Activated naive CD8-positive, alpha-beta T cell treated with anti-CD3 and anti-CD28 coated beads, Interleukin-2, amount 10 ng/mL, durations not matched to agents 7 days and 5 days (primary cell): ENCODE data around the gene AKIRIN2. TPM values are rescaled to one million over a fixed set of nuclear protein-coding genes. Genes with fewer than 3 reads are reported as not detected.
"Not testable (repeated sequence)": the region's sequence is repeated elsewhere in the genome, so short reads cannot be mapped to it uniquely, and the experiment has no call there.

Source experiments
- ATAC-seq: fragments of 150-1000 bp; cut with Tn5 transposase; one replicate; pipeline ENCODE4 v1.10.0; 2021; ENCODE audit warnings: low read depth, moderate library complexity
- POLR2A ChIA-PET: fragments of 350-600 bp; sonication (Branson Sonifier 250); formaldehyde crosslinking; loops from one replicate; lab custom pipeline; 2021; ENCODE audit warnings: antibody characterized with exemption; lab: Charles Lee
- DNase-seq: peaks from one replicate; pipeline ENCODE4 v3.0.0; 2021
- H3K27ac Mint-ChIP-seq: one replicate; pipeline ENCODE4 v1.8.0; 2022; ENCODE audit warnings: mild to moderate bottlenecking, mixed read lengths
- H3K27me3 Mint-ChIP-seq: one replicate; pipeline ENCODE4 v1.8.0; 2022; ENCODE audit warnings: mild to moderate bottlenecking, moderate library complexity, mixed read lengths
- H3K36me3 Mint-ChIP-seq: one replicate; pipeline ENCODE4 v1.8.0; 2021; ENCODE audit warnings: mild to moderate bottlenecking, mixed read lengths
- H3K4me1 Mint-ChIP-seq: one replicate; pipeline ENCODE4 v1.8.0; 2021; ENCODE audit warnings: mixed read lengths
- H3K4me3 Mint-ChIP-seq: one replicate; pipeline ENCODE4 v1.8.0; 2022; ENCODE audit warnings: mild to moderate bottlenecking, moderate library complexity, mixed read lengths
- H3K9me3 Mint-ChIP-seq: one replicate; pipeline ENCODE4 v1.8.0; 2021; ENCODE audit warnings: mixed read lengths
- total RNA-seq, 2 experiments: library from RNA; stranded (reverse); gene quantifications; one replicate each; pipeline ENCODE4 v1.2.3, GENCODE V29; 2021

Gene AKIRIN2
- total RNA-seq, 2 experiments from 2014 or later: 45.3 to 51.8 TPM

GRCh38 chr6:87708581-87709427, 6.8 kb upstream of the AKIRIN2 start:
- ATAC-seq, POLR2A ChIA-PET: not testable (repeated sequence)

GRCh38 chr6:87706187-87706966, 4.3 kb upstream of the AKIRIN2 start:
- H3K4me1 Mint-ChIP-seq: peaks cover 8% of the 10 kb centered on the region
- no peaks in the 10 kb centered on the region for H3K36me3 Mint-ChIP-seq
- H3K27me3 Mint-ChIP-seq: peaks cover 3% of the 10 kb centered on the region
- no peaks in the 10 kb centered on the region for H3K9me3 Mint-ChIP-seq
- DNase-seq: no peak
- POLR2A ChIA-PET: no interaction called here
- no peak overlapping the region for H3K4me3 Mint-ChIP-seq
- no peak for ATAC-seq
- no peak overlapping the region for H3K27ac Mint-ChIP-seq

More at GRCh38 chr6:87708581-87709427, 6.8 kb upstream of the AKIRIN2 start:
- H3K4me1 Mint-ChIP-seq, H3K4me3 Mint-ChIP-seq, H3K9me3 Mint-ChIP-seq, H3K27me3 Mint-ChIP-seq, DNase-seq, H3K36me3 Mint-ChIP-seq, H3K27ac Mint-ChIP-seq: not testable (repeated sequence)

GRCh38 chr6:87705070-87705691, 3.1 kb upstream of the AKIRIN2 start:
- Mint-ChIP-seq H3K36me3 (peaks cover 6% of the 10 kb centered on the region), H3K9me3 (no peaks in the 10 kb centered on the region), H3K27me3 (peaks cover 3% of the 10 kb centered on the region), H3K4me1 (peaks cover 8% of the 10 kb centered on the region), H3K27ac (no peak overlapping the region), H3K4me3 (no peak overlapping the region)
- POLR2A ChIA-PET: no interaction called here
- ATAC-seq (no peak), DNase-seq (no peak)

GRCh38 chr6:87703039-87703438, 1.0 kb upstream of the AKIRIN2 start:
- not testable (repeated sequence) for DNase-seq, H3K9me3 Mint-ChIP-seq, ATAC-seq, H3K27me3 Mint-ChIP-seq
- POLR2A ChIA-PET: interaction anchor here (1.0 to 2.9 kb wide), 7 partner anchors 10 to 1260 kb away, joined by 3 to 17 read pairs (median 4); partner anchors contain the start of genes RNGTT and ZNF292
- Mint-ChIP-seq H3K36me3 (peaks cover 15% of the 10 kb centered on the region), H3K27ac (peak overlapping the region; percentile 98), H3K4me3 (peak overlapping the region; percentile 99), H3K4me1 (peaks cover 18% of the 10 kb centered on the region)

GRCh38 chr6:87702589-87702945, 534 bp upstream of the AKIRIN2 start:
- POLR2A ChIA-PET: interaction anchor here (0.7 to 2.9 kb wide), 18 partner anchors 9 to 1378 kb away, joined by 3 to 17 read pairs (median 4); partner anchors contain the start of genes CFAP206, PNRC1, RNGTT and ZNF292
- peaks cover 21% of the 10 kb centered on the region for H3K4me1 Mint-ChIP-seq
- H3K36me3 Mint-ChIP-seq: peaks cover 16% of the 10 kb centered on the region
- DNase-seq: no peak
- peak overlapping the region; percentile 99 for H3K4me3 Mint-ChIP-seq
- peak overlapping the region; percentile 98 for H3K27ac Mint-ChIP-seq
- ATAC-seq: no peak
- H3K9me3 Mint-ChIP-seq: no peaks in the 10 kb centered on the region
- no peaks in the 10 kb centered on the region for H3K27me3 Mint-ChIP-seq

GRCh38 chr6:87701344-87701675, 723 bp downstream of the AKIRIN2 start:
- Mint-ChIP-seq H3K27ac (peak overlapping the region; percentile 98), H3K4me1 (peaks cover 22% of the 10 kb centered on the region), H3K4me3 (peak overlapping the region; percentile 99), H3K36me3 (peaks cover 16% of the 10 kb centered on the region), H3K27me3 (no peaks in the 10 kb centered on the region), H3K9me3 (no peaks in the 10 kb centered on the region)
- no peak for ATAC-seq
- DNase-seq: no peak
- POLR2A ChIA-PET: interaction anchor here (1.1 to 2.9 kb wide), 10 partner anchors 13 to 1379 kb away, joined by 3 to 17 read pairs (median 4); partner anchors contain the start of genes CFAP206 and PNRC1

- Mint-ChIP-seq H3K27ac (peak overlapping the region; percentile 98), H3K4me3 (peak overlapping the region; percentile 99), H3K4me1 (peaks cover 28% of the 10 kb centered on the region), H3K36me3 (peaks cover 16% of the 10 kb centered on the region), H3K27me3 (no peaks in the 10 kb centered on the region), H3K9me3 (no peaks in the 10 kb centered on the region)
- no peak for ATAC-seq
- POLR2A ChIA-PET: interaction anchor here (0.9 to 2.9 kb wide), 7 partner anchors 14 to 548 kb away, joined by 3 to 17 read pairs (median 4); partner anchors contain the start of genes ORC3, RARS2 and SLC35A1
- no peak for DNase-seq
Measured at GRCh38 chr6:87700397-87701343, 1.4 kb downstream of the AKIRIN2 start.

GRCh38 chr6:87699576-87699975, 2.5 kb downstream of the AKIRIN2 start:
- Mint-ChIP-seq H3K27ac (peak overlapping the region; percentile 63), H3K27me3 (no peaks in the 10 kb centered on the region), H3K4me1 (peaks cover 31% of the 10 kb centered on the region), H3K36me3 (peaks cover 16% of the 10 kb centered on the region), H3K4me3 (peak overlapping the region; percentile 99), H3K9me3 (no peaks in the 10 kb centered on the region)
- ATAC-seq (no peak), DNase-seq (no peak)
- POLR2A ChIA-PET: interaction anchor here (0.6 to 1.4 kb wide), 6 partner anchors 31 to 547 kb away, joined by 3 to 5 read pairs (median 4); partner anchors contain the start of genes ORC3, RARS2 and SLC35A1

GRCh38 chr6:87698547-87699006, 3.5 kb downstream of the AKIRIN2 start:
- no peak for DNase-seq
- ATAC-seq: no peak
- Mint-ChIP-seq H3K27ac (peak overlapping the region; percentile 58), H3K27me3 (no peaks in the 10 kb centered on the region), H3K4me1 (peaks cover 39% of the 10 kb centered on the region), H3K4me3 (peak overlapping the region; percentile 99), H3K9me3 (no peaks in the 10 kb centered on the region), H3K36me3 (peaks cover 19% of the 10 kb centered on the region)
- POLR2A ChIA-PET: interaction anchor here (0.6 kb wide), 2 partner anchors 21 to 56 kb away, joined by 3 to 4 read pairs; no protein-coding TSS in a partner anchor

- Mint-ChIP-seq H3K9me3 (no peaks in the 10 kb centered on the region), H3K4me3 (peak overlapping the region; percentile 99), H3K27me3 (no peaks in the 10 kb centered on the region), H3K27ac (peak overlapping the region; percentile 13), H3K4me1 (peaks cover 42% of the 10 kb centered on the region), H3K36me3 (peaks cover 19% of the 10 kb centered on the region)
- no peak for DNase-seq
- POLR2A ChIA-PET: interaction anchor here (0.6 kb wide), 3 partner anchors 20 to 134 kb away, joined by 3 to 4 read pairs (median 3); no protein-coding TSS in a partner anchor
- ATAC-seq: no peak
Measured at GRCh38 chr6:87697581-87698546, 4.2 kb downstream of the AKIRIN2 start.

- POLR2A ChIA-PET, H3K4me3 Mint-ChIP-seq, DNase-seq, ATAC-seq, H3K9me3 Mint-ChIP-seq, H3K27ac Mint-ChIP-seq, H3K27me3 Mint-ChIP-seq: not testable (repeated sequence)
- peaks cover 42% of the 10 kb centered on the region for H3K4me1 Mint-ChIP-seq
- H3K36me3 Mint-ChIP-seq: peaks cover 19% of the 10 kb centered on the region
Measured at GRCh38 chr6:87696817-87697216, 5.2 kb downstream of the AKIRIN2 start.
